Skin epidermis (tissue), 12 donors: ENCODE results near the gene CAMSAP2.

Experiments
- H3K27ac ChIP-seq, 21 experiments: fragments of 200-600 bp; sonication (generic) in 11 of 21; one replicate each; pipeline ENCODE4 v1.5.0; 2020; ENCODE audit warnings: mild to moderate bottlenecking in 3 of 21, inconsistent platforms in 2 of 21, moderate library complexity in 2 of 21
- H3K4me3 ChIP-seq, 7 experiments: fragments of 200-600 bp; sonication (generic) in 2 of 7; one replicate each; pipeline ENCODE4 v1.5.0; 2020; ENCODE audit warnings: inconsistent platforms in 2 of 7, mild to moderate bottlenecking in 2 of 7, moderate library complexity in 1 of 7

Gene CAMSAP2

GRCh38 chr1:200891774-200892157, 153.1 kb downstream of the CAMSAP2 start:
- Histone ChIP-seq H3K27ac (peak overlapping the region in 7 of 21 experiments; percentile 17 to 77 (median 69)), H3K4me3 (peak overlapping the region; percentile 32 to 55 (median 42))

- Histone ChIP-seq H3K4me3 (no peak overlapping the region), H3K27ac (no peak overlapping the region)
Observed at GRCh38 chr1:200892546-200892945, 153.9 kb downstream of the CAMSAP2 start.

GRCh38 chr1:200892958-200893357, 154.3 kb downstream of the CAMSAP2 start:
- Histone ChIP-seq H3K4me3 (no peak overlapping the region), H3K27ac (no peak overlapping the region)

GRCh38 chr1:200893411-200893901, 154.8 kb downstream of the CAMSAP2 start:
- no peak overlapping the region for H3K4me3 ChIP-seq
- H3K27ac ChIP-seq, result no peak overlapping the region

- Histone ChIP-seq H3K27ac (peak within 1 kb of the TSS; percentile 48 to 94 (median 87)), H3K4me3 (peak within 1 kb of the TSS; percentile 32 to 56 (median 50))
Observed at GRCh38 chr1:200894712-200895442, 156.2 kb downstream of the CAMSAP2 start, which contains the start of gene INAVA. Gene INAVA (plus strand): TSS chr1:200894900. CDS start chr1:200898401, 3,501 bp downstream.

GRCh38 chr1:200895443-200895789, 156.7 kb downstream of the CAMSAP2 start:
- H3K27ac ChIP-seq, result peak overlapping the region in 20 of 21 experiments; percentile 70 to 94 (median 88)

GRCh38 chr1:200895801-200896530, 157.3 kb downstream of the CAMSAP2 start:
- Histone ChIP-seq H3K4me3 (peak overlapping the region; percentile 32 to 56 (median 50)), H3K27ac (peak overlapping the region in 20 of 21 experiments; percentile 70 to 94 (median 88))

More at GRCh38 chr1:200895443-200895789, 156.7 kb downstream of the CAMSAP2 start:
- H3K4me3 ChIP-seq, result peak overlapping the region; percentile 32 to 56 (median 50)

- Histone ChIP-seq H3K4me3 (peak overlapping the region; percentile 32 to 56 (median 50)), H3K27ac (peak overlapping the region in 16 of 21 experiments; percentile 37 to 94 (median 89))
Observed at GRCh38 chr1:200896531-200897196, 158.0 kb downstream of the CAMSAP2 start.

- H3K27ac ChIP-seq, result peak overlapping the region in 8 of 21 experiments; percentile 21 to 93 (median 81)
Observed at GRCh38 chr1:200897259-200897658, 158.6 kb downstream of the CAMSAP2 start.

GRCh38 chr1:200899015-200899386, 160.3 kb downstream of the CAMSAP2 start:
- Histone ChIP-seq H3K4me3 (no peak overlapping the region), H3K27ac (peak overlapping the region in 2 of 21 experiments; percentile 20 to 41)

More at GRCh38 chr1:200897259-200897658, 158.6 kb downstream of the CAMSAP2 start:
- peak overlapping the region; percentile 5 to 56 (median 50) for H3K4me3 ChIP-seq

- Histone ChIP-seq H3K27ac (no peak overlapping the region), H3K4me3 (no peak overlapping the region)
Observed at GRCh38 chr1:200899451-200899915, 160.8 kb downstream of the CAMSAP2 start.

- Histone ChIP-seq H3K4me3 (no peak overlapping the region), H3K27ac (peak overlapping the region in 1 of 21 experiments; percentile 22)
Observed at GRCh38 chr1:200899954-200900867, 161.5 kb downstream of the CAMSAP2 start.

- Histone ChIP-seq H3K4me3 (no peak overlapping the region), H3K27ac (peak overlapping the region in 1 of 21 experiments; percentile 22)
Observed at GRCh38 chr1:200900877-200901276, 162.2 kb downstream of the CAMSAP2 start.

GRCh38 chr1:200901350-200901749, 162.7 kb downstream of the CAMSAP2 start:
- H3K27ac ChIP-seq, result peak overlapping the region in 1 of 21 experiments; percentile 22
- no peak overlapping the region for H3K4me3 ChIP-seq

- H3K4me3 ChIP-seq, result no peak overlapping the region
- peak overlapping the region in 1 of 21 experiments; percentile 22 for H3K27ac ChIP-seq
Observed at GRCh38 chr1:200901796-200902444, 163.2 kb downstream of the CAMSAP2 start.

GRCh38 chr1:200903793-200904192, 165.1 kb downstream of the CAMSAP2 start:
- no peak overlapping the region for H3K27ac ChIP-seq
- no peak overlapping the region for H3K4me3 ChIP-seq

GRCh38 chr1:200904772-200905171, 166.1 kb downstream of the CAMSAP2 start:
- Histone ChIP-seq H3K4me3 (no peak overlapping the region), H3K27ac (peak overlapping the region in 7 of 21 experiments; percentile 12 to 73 (median 23))

GRCh38 chr1:200905411-200906052, 166.8 kb downstream of the CAMSAP2 start:
- Histone ChIP-seq H3K27ac (peak overlapping the region in 8 of 21 experiments; percentile 20 to 73 (median 28)), H3K4me3 (no peak overlapping the region)
